Smooth muscle cell (in vitro differentiated cells): ENCODE data around the gene HTR6. TPM values are rescaled to one million over a fixed set of nuclear protein-coding genes. Genes with fewer than 3 reads are reported as not detected.

Experiments used
- DNase-seq: peaks from one replicate; lab custom pipeline; 2025; ENCODE audit not compliant: unreplicated experiment; lab: John Stamatoyannopoulos, UW
- H2AFZ ChIP-seq: fragments of 200-600 bp; sonication (generic); 2 replicates; pipeline ENCODE4 v1.6.0; 2016; ENCODE audit warnings: antibody characterized with exemption, low read depth, mild to moderate bottlenecking
- H3F3A ChIP-seq: fragments of 200-600 bp; sonication (generic); 2 replicates; pipeline ENCODE4 v1.6.0; 2017; ENCODE audit warnings: antibody characterized with exemption, low read depth
- H3K27ac ChIP-seq: fragments of 200-600 bp; sonication (generic); 2 replicates; pipeline ENCODE4 v1.5.1; 2016; ENCODE audit warnings: low read depth, mild to moderate bottlenecking
- H3K27me3 ChIP-seq: fragments of 200-600 bp; sonication (generic); 2 replicates; pipeline ENCODE4 v1.6.1; 2016; ENCODE audit warnings: low read depth, mild to moderate bottlenecking
- H3K36me3 ChIP-seq: fragments of 200-600 bp; sonication (generic); 2 replicates; pipeline ENCODE4 v1.5.1; 2016; ENCODE audit warnings: low read depth
- H3K4me1 ChIP-seq: fragments of 200-600 bp; sonication (generic); 2 replicates; pipeline ENCODE4 v1.5.1; 2016; ENCODE audit warnings: low read depth
- H3K4me2 ChIP-seq: fragments of 200-600 bp; sonication (generic); 2 replicates; pipeline ENCODE4 v1.6.0; 2016; ENCODE audit warnings: mild to moderate bottlenecking
- H3K4me3 ChIP-seq: fragments of 200-600 bp; sonication (generic); 2 replicates; pipeline ENCODE4 v1.5.1; 2016; ENCODE audit warnings: mild to moderate bottlenecking
- H3K79me2 ChIP-seq: fragments of 200-600 bp; sonication (generic); 2 replicates; pipeline ENCODE4 v1.6.0; 2016; ENCODE audit warnings: low read depth, mild to moderate bottlenecking
- H3K9ac ChIP-seq: fragments of 200-600 bp; sonication (generic); 2 replicates; pipeline ENCODE4 v1.6.0; 2016; ENCODE audit warnings: low read depth
- H3K9me3 ChIP-seq: fragments of 200-600 bp; sonication (generic); replicated peaks from 2 replicates; pipeline ENCODE4 v1.5.1; 2016; ENCODE audit warnings: low read depth
- H4K20me1 ChIP-seq: fragments of 200-600 bp; sonication (generic); 2 replicates; pipeline ENCODE4 v1.6.0; 2016; ENCODE audit warnings: low read depth
- WGBS: methylation state at CpG from one replicate; pipeline ENCODE4 v1.1.7; 2016; ENCODE audit warnings: low lambda C conversion rate; 5-methylcytosine and 5-hydroxymethylcytosine counted together
- polyA plus RNA-seq: library from polyadenylated mRNA; unstranded; fragments of >200 nt; fragmentation: Nextera tagmentation; extraction: Ambion mirVana; gene quantifications from 2 replicates; pipeline ENCODE4 v1.2.1, GENCODE V29; 2016
- total RNA-seq: library from RNA; depleted of rRNA; stranded (reverse); fragments of >200 nt; gene quantifications from 2 replicates; pipeline ENCODE4 v1.2.3, GENCODE V29; 2014
- TF ChIP-seq, protein P1 (sequence below): fragments of 200-600 bp; sonication (generic); IDR thresholded peaks from 2 replicates; pipeline ENCODE4 v1.5.1; 2017; ENCODE audit warnings: borderline replicate concordance, mild to moderate bottlenecking, antibody characterized with exemption; ENCODE audit not compliant: insufficient read depth, poor library complexity, severe bottlenecking

Gene HTR6
- total and polyA plus RNA-seq, 2 experiments from 2014 or later: not detected

DNA sequence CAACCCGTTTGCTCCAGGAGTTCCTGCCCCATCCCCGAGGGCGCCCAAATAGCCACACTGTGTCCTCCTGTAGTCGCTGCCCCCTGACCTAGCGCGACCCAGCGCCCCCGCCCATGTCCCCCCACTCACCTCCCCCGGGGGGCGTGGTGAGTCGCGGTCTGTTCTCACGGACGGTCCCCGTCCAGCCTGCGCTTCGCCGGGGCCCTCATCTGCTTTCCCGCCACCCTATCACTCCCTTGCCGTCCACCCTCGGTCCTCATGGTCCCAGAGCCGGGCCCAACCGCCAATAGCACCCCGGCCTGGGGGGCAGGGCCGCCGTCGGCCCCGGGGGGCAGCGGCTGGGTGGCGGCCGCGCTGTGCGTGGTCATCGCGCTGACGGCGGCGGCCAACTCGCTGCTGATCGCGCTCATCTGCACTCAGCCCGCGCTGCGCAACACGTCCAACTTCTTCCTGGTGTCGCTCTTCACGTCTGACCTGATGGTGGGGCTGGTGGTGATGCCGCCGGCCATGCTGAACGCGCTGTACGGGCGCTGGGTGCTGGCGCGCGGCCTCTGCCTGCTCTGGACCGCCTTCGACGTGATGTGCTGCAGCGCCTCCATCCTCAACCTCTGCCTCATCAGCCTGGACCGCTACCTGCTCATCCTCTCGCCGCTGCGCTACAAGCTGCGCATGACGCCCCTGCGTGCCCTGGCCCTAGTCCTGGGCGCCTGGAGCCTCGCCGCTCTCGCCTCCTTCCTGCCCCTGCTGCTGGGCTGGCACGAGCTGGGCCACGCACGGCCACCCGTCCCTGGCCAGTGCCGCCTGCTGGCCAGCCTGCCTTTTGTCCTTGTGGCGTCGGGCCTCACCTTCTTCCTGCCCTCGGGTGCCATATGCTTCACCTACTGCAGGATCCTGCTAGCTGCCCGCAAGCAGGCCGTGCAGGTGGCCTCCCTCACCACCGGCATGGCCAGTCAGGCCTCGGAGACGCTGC is 1.1 kb downstream of the HTR6 start:
- Histone ChIP-seq H4K20me1 (no peaks in the 10 kb centered on the region), H3K4me3 (no peak overlapping the region), H3K9ac (no peak overlapping the region), H3K9me3 (no peaks in the 10 kb centered on the region), H3F3A (no peaks in the 10 kb centered on the region), H3K27me3 (peaks cover 82% of the 10 kb centered on the region), H2AFZ (no peak overlapping the region), H3K4me2 (no peak overlapping the region), H3K4me1 (no peaks in the 10 kb centered on the region), H3K27ac (no peak overlapping the region), H3K36me3 (no peaks in the 10 kb centered on the region), H3K79me2 (no peaks in the 10 kb centered on the region)
- WGBS: 27% methylated on average over 65 of the region's 84 CpGs
- TF ChIP-seq, protein P1, sequence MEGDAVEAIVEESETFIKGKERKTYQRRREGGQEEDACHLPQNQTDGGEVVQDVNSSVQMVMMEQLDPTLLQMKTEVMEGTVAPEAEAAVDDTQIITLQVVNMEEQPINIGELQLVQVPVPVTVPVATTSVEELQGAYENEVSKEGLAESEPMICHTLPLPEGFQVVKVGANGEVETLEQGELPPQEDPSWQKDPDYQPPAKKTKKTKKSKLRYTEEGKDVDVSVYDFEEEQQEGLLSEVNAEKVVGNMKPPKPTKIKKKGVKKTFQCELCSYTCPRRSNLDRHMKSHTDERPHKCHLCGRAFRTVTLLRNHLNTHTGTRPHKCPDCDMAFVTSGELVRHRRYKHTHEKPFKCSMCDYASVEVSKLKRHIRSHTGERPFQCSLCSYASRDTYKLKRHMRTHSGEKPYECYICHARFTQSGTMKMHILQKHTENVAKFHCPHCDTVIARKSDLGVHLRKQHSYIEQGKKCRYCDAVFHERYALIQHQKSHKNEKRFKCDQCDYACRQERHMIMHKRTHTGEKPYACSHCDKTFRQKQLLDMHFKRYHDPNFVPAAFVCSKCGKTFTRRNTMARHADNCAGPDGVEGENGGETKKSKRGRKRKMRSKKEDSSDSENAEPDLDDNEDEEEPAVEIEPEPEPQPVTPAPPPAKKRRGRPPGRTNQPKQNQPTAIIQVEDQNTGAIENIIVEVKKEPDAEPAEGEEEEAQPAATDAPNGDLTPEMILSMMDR: no peak
- no peak for DNase-seq

DNA sequence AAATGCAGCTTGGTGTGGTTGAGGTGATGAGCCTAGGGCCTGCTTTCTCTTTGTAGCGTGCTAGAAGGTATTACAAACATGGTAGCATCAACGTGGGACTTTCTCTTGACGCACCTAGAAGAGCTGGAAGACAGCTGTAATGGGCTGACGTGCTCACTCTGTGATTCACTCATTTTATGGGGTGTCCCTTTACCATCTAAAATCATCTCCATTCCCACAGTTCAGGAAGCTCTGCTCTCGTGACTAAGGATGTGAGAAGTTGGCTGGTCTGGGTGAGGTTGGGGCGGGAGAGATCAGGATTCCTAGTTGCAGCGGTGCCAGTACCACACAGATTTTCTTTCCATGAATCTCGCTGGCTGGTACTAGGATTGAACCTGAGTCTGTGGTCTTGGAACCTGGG is 4.2 kb downstream of the HTR6 start:
- Histone ChIP-seq H3K27me3 (peaks cover 61% of the 10 kb centered on the region), H3K4me1 (no peaks in the 10 kb centered on the region), H4K20me1 (peaks cover 5% of the 10 kb centered on the region), H2AFZ (no peak overlapping the region), H3K9me3 (no peaks in the 10 kb centered on the region), H3K9ac (no peak overlapping the region), H3K4me3 (no peak overlapping the region), H3K79me2 (no peaks in the 10 kb centered on the region), H3F3A (no peaks in the 10 kb centered on the region), H3K27ac (no peak overlapping the region), H3K36me3 (no peaks in the 10 kb centered on the region), H3K4me2 (no peak overlapping the region)
- WGBS: 83% methylated on average over 8 of the region's 8 CpGs
- no peak for DNase-seq
- TF ChIP-seq, protein P1: no peak

DNA sequence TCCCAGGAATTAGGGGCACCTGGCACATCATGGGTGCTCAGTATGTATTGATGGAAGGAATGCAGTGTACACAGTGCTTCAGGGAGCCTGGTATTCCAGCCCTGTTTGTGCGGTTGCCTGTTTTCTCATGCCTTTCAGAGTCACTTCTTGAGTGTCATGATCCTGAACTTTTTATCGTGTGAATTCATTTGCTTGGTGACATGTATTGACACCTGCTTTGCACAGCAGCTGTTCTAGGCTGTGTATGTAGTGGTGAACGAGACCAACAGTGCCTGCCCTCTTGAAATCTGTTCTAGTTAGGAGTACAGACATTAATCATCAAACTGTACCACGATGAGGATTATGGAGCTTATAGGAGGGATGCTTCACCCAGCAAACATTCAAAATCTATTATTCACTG is 6.1 kb downstream of the HTR6 start:
- H3K9me3 ChIP-seq: no peaks in the 10 kb centered on the region
- no peaks in the 10 kb centered on the region for H3K79me2 ChIP-seq
- no peak overlapping the region for H2AFZ ChIP-seq
- H3K4me3 ChIP-seq: no peak overlapping the region
- H3F3A ChIP-seq: no peaks in the 10 kb centered on the region
- H3K4me1 ChIP-seq: no peaks in the 10 kb centered on the region
- H3K9ac ChIP-seq: no peak overlapping the region
- no peak for DNase-seq
- H4K20me1 ChIP-seq: peaks cover 5% of the 10 kb centered on the region
- TF ChIP-seq, protein P1: no peak
- peaks cover 42% of the 10 kb centered on the region for H3K27me3 ChIP-seq
- H3K4me2 ChIP-seq: no peak overlapping the region
- WGBS: 72% methylated on average over 4 of the region's 4 CpGs
- no peak overlapping the region for H3K27ac ChIP-seq
- H3K36me3 ChIP-seq: no peaks in the 10 kb centered on the region
